Measurements from ENCODE around the gene VAV3.

Gene VAV3

GRCh38 chr1:107541412-107541811 lies 423.6 kb downstream of the VAV3 start:
- Histone ChIP-seq H3K9me3 (ENCODE audit: low read length) (no peaks in the 10 kb centered on the region), H3K4me3 (ENCODE audit: low read depth in 1 of 2, low read length in 2 of 2) (no peak overlapping the region), H3K27ac (ENCODE audit: low read depth, low read length) (no peak overlapping the region), H3K4me1 (ENCODE audit: insufficient read depth, low read length) (peaks cover 13% of the 10 kb centered on the region), H3K36me3 (ENCODE audit: insufficient read depth, low read length) (no peaks in the 10 kb centered on the region), H3K9ac (ENCODE audit: low read length) (no peak overlapping the region), H3K27me3 (ENCODE audit: control insufficient read depth in 1 of 2, insufficient read depth in 2 of 2, low read length in 2 of 2) (no peaks in the 10 kb centered on the region)

- no peaks in the 10 kb centered on the region for H3K36me3 ChIP-seq (ENCODE audit: insufficient read depth, low read length)
- H3K4me1 ChIP-seq (ENCODE audit: insufficient read depth, low read length) = peaks cover 23% of the 10 kb centered on the region
- H3K27ac ChIP-seq (ENCODE audit: low read depth, low read length) = no peak overlapping the region
- H3K9ac ChIP-seq (ENCODE audit: low read length) = no peak overlapping the region
- no peaks in the 10 kb centered on the region for H3K27me3 ChIP-seq (ENCODE audit: control insufficient read depth in 1 of 2, insufficient read depth in 2 of 2, low read length in 2 of 2)
- no peak overlapping the region for H3K4me3 ChIP-seq (ENCODE audit: low read depth in 1 of 2, low read length in 2 of 2)
- no peaks in the 10 kb centered on the region for H3K9me3 ChIP-seq (ENCODE audit: low read length)
Measured at GRCh38 chr1:107538502-107538901, 426.5 kb downstream of the VAV3 start.

GRCh38 chr1:107536266-107536665 lies 428.7 kb downstream of the VAV3 start:
- Histone ChIP-seq H3K4me3 (ENCODE audit: low read depth in 1 of 2, low read length in 2 of 2) (no peak overlapping the region), H3K27me3 (ENCODE audit: control insufficient read depth in 1 of 2, insufficient read depth in 2 of 2, low read length in 2 of 2) (no peaks in the 10 kb centered on the region), H3K4me1 (ENCODE audit: insufficient read depth, low read length) (peaks cover 23% of the 10 kb centered on the region), H3K9ac (ENCODE audit: low read length) (no peak overlapping the region), H3K27ac (ENCODE audit: low read depth, low read length) (no peak overlapping the region), H3K9me3 (ENCODE audit: low read length) (no peaks in the 10 kb centered on the region), H3K36me3 (ENCODE audit: insufficient read depth, low read length) (no peaks in the 10 kb centered on the region)

GRCh38 chr1:107535091-107535490 lies 429.9 kb downstream of the VAV3 start:
- H3K27ac ChIP-seq (ENCODE audit: low read depth, low read length) = no peak overlapping the region
- H3K4me1 ChIP-seq (ENCODE audit: insufficient read depth, low read length) = peaks cover 23% of the 10 kb centered on the region
- H3K4me3 ChIP-seq (ENCODE audit: low read depth in 1 of 2, low read length in 2 of 2) = no peak overlapping the region
- no peak overlapping the region for H3K9ac ChIP-seq (ENCODE audit: low read length)
- H3K27me3 ChIP-seq (ENCODE audit: control insufficient read depth in 1 of 2, insufficient read depth in 2 of 2, low read length in 2 of 2) = no peaks in the 10 kb centered on the region
- H3K36me3 ChIP-seq (ENCODE audit: insufficient read depth, low read length) = no peaks in the 10 kb centered on the region
- H3K9me3 ChIP-seq (ENCODE audit: low read length) = no peaks in the 10 kb centered on the region

GRCh38 chr1:107534632-107535031 lies 430.3 kb downstream of the VAV3 start:
- Histone ChIP-seq H3K4me1 (ENCODE audit: insufficient read depth, low read length) (peaks cover 28% of the 10 kb centered on the region), H3K9ac (ENCODE audit: low read length) (no peak overlapping the region), H3K9me3 (ENCODE audit: low read length) (no peaks in the 10 kb centered on the region), H3K36me3 (ENCODE audit: insufficient read depth, low read length) (no peaks in the 10 kb centered on the region), H3K27me3 (ENCODE audit: control insufficient read depth in 1 of 2, insufficient read depth in 2 of 2, low read length in 2 of 2) (no peaks in the 10 kb centered on the region), H3K4me3 (ENCODE audit: low read depth in 1 of 2, low read length in 2 of 2) (no peak overlapping the region), H3K27ac (ENCODE audit: low read depth, low read length) (no peak overlapping the region)

- H3K4me1 ChIP-seq (ENCODE audit: insufficient read depth, low read length) = peaks cover 31% of the 10 kb centered on the region
- no peaks in the 10 kb centered on the region for H3K9me3 ChIP-seq (ENCODE audit: low read length)
- H3K4me3 ChIP-seq (ENCODE audit: low read depth in 1 of 2, low read length in 2 of 2) = no peak overlapping the region
- H3K27ac ChIP-seq (ENCODE audit: low read depth, low read length) = no peak overlapping the region
- H3K36me3 ChIP-seq (ENCODE audit: insufficient read depth, low read length) = no peaks in the 10 kb centered on the region
- H3K9ac ChIP-seq (ENCODE audit: low read length) = no peak overlapping the region
- no peaks in the 10 kb centered on the region for H3K27me3 ChIP-seq (ENCODE audit: control insufficient read depth in 1 of 2, insufficient read depth in 2 of 2, low read length in 2 of 2)
Measured at GRCh38 chr1:107533436-107533835, 431.5 kb downstream of the VAV3 start.

GRCh38 chr1:107532318-107532717 lies 432.7 kb downstream of the VAV3 start:
- H3K9me3 ChIP-seq (ENCODE audit: low read length) = no peaks in the 10 kb centered on the region
- H3K27me3 ChIP-seq (ENCODE audit: control insufficient read depth in 1 of 2, insufficient read depth in 2 of 2, low read length in 2 of 2) = no peaks in the 10 kb centered on the region
- H3K9ac ChIP-seq (ENCODE audit: low read length) = no peak overlapping the region
- H3K27ac ChIP-seq (ENCODE audit: low read depth, low read length) = no peak overlapping the region
- H3K36me3 ChIP-seq (ENCODE audit: insufficient read depth, low read length) = no peaks in the 10 kb centered on the region
- H3K4me1 ChIP-seq (ENCODE audit: insufficient read depth, low read length) = peaks cover 31% of the 10 kb centered on the region
- no peak overlapping the region for H3K4me3 ChIP-seq (ENCODE audit: low read depth in 1 of 2, low read length in 2 of 2)

GRCh38 chr1:107531065-107531908 lies 433.7 kb downstream of the VAV3 start:
- H3K36me3 ChIP-seq (ENCODE audit: insufficient read depth, low read length) = no peaks in the 10 kb centered on the region
- H3K27ac ChIP-seq (ENCODE audit: low read depth, low read length) = no peak overlapping the region
- H3K27me3 ChIP-seq (ENCODE audit: control insufficient read depth in 1 of 2, insufficient read depth in 2 of 2, low read length in 2 of 2) = no peaks in the 10 kb centered on the region
- peaks cover 25% of the 10 kb centered on the region for H3K4me1 ChIP-seq (ENCODE audit: insufficient read depth, low read length)
- H3K9me3 ChIP-seq (ENCODE audit: low read length) = no peaks in the 10 kb centered on the region
- H3K4me3 ChIP-seq (ENCODE audit: low read depth in 1 of 2, low read length in 2 of 2) = no peak overlapping the region
- H3K9ac ChIP-seq (ENCODE audit: low read length) = no peak overlapping the region

- H3K36me3 ChIP-seq (ENCODE audit: insufficient read depth, low read length) = no peaks in the 10 kb centered on the region
- no peaks in the 10 kb centered on the region for H3K9me3 ChIP-seq (ENCODE audit: low read length)
- H3K4me3 ChIP-seq (ENCODE audit: low read depth in 1 of 2, low read length in 2 of 2) = no peak overlapping the region
- H3K27ac ChIP-seq (ENCODE audit: low read depth, low read length) = no peak overlapping the region
- H3K4me1 ChIP-seq (ENCODE audit: insufficient read depth, low read length) = peaks cover 17% of the 10 kb centered on the region
- H3K27me3 ChIP-seq (ENCODE audit: control insufficient read depth in 1 of 2, insufficient read depth in 2 of 2, low read length in 2 of 2) = no peaks in the 10 kb centered on the region
- H3K9ac ChIP-seq (ENCODE audit: low read length) = no peak overlapping the region
Measured at GRCh38 chr1:107530543-107530942, 434.4 kb downstream of the VAV3 start.

GRCh38 chr1:107529511-107530149 lies 435.4 kb downstream of the VAV3 start:
- H3K27ac ChIP-seq (ENCODE audit: low read depth, low read length) = no peak overlapping the region
- no peak overlapping the region for H3K9ac ChIP-seq (ENCODE audit: low read length)
- H3K4me3 ChIP-seq (ENCODE audit: low read depth in 1 of 2, low read length in 2 of 2) = no peak overlapping the region
- no peaks in the 10 kb centered on the region for H3K27me3 ChIP-seq (ENCODE audit: control insufficient read depth in 1 of 2, insufficient read depth in 2 of 2, low read length in 2 of 2)
- H3K36me3 ChIP-seq (ENCODE audit: insufficient read depth, low read length) = no peaks in the 10 kb centered on the region
- H3K9me3 ChIP-seq (ENCODE audit: low read length) = no peaks in the 10 kb centered on the region
- peaks cover 8% of the 10 kb centered on the region for H3K4me1 ChIP-seq (ENCODE audit: insufficient read depth, low read length)

- Histone ChIP-seq H3K27me3 (ENCODE audit: control insufficient read depth in 1 of 2, insufficient read depth in 2 of 2, low read length in 2 of 2) (no peaks in the 10 kb centered on the region), H3K4me1 (ENCODE audit: insufficient read depth, low read length) (peaks cover 8% of the 10 kb centered on the region), H3K27ac (ENCODE audit: low read depth, low read length) (no peak overlapping the region), H3K9me3 (ENCODE audit: low read length) (no peaks in the 10 kb centered on the region), H3K4me3 (ENCODE audit: low read depth in 1 of 2, low read length in 2 of 2) (no peak overlapping the region), H3K36me3 (ENCODE audit: insufficient read depth, low read length) (no peaks in the 10 kb centered on the region), H3K9ac (ENCODE audit: low read length) (no peak overlapping the region)
Measured at GRCh38 chr1:107526524-107527198, 438.3 kb downstream of the VAV3 start.

All from muscle layer of colon (tissue), 2 donors.